HK-2 (cell line): ENCODE measurements around the gene TCP1.
"Not testable (repeated sequence)": the region's sequence is repeated elsewhere in the genome, so short reads cannot be mapped to it uniquely, and the experiment has no call there.

ENCODE experiments used
- DNase-seq: peaks from one replicate; pipeline ENCODE4 v3.0.0-alpha.2; 2018; ENCODE audit not compliant: unreplicated experiment

Gene TCP1

GRCh38 chr6:159739341-159739740, 50.1 kb downstream of the TCP1 start:
- no peak for DNase-seq

- no peak for DNase-seq
Observed at GRCh38 chr6:159736908-159737307, 52.5 kb downstream of the TCP1 start.

GRCh38 chr6:159733395-159733794, 56.0 kb downstream of the TCP1 start:
- not testable (repeated sequence) for DNase-seq

GRCh38 chr6:159732550-159732949, 56.9 kb downstream of the TCP1 start:
- not testable (repeated sequence) for DNase-seq

GRCh38 chr6:159730332-159730676, 59.1 kb downstream of the TCP1 start:
- DNase-seq: no peak

GRCh38 chr6:159729598-159730331, 59.6 kb downstream of the TCP1 start:
- DNase-seq: no peak

GRCh38 chr6:159728531-159728964, 60.9 kb downstream of the TCP1 start:
- no peak for DNase-seq
